Heart right ventricle (tissue), 16 donors: ENCODE results near the gene CNPY1. TPM values are rescaled to one million over a fixed set of nuclear protein-coding genes. Genes with fewer than 3 reads are reported as not detected.

Source experiments
- ATAC-seq, 8 donors: fragments of 200-7000 bp; cut with Tn5 transposase; one replicate each; pipeline ENCODE4 v1.9.1; 2020; ENCODE audit warnings: mild to moderate bottlenecking in 8 of 8, moderate library complexity in 8 of 8, moderate number of reproducible peaks in 1 of 8
- DNase-seq, 2 donors: peaks; one replicate each; pipeline ENCODE4 v3.0.0-alpha.2; 2020
- H3K27ac ChIP-seq, 10 donors: fragments of 200-600 bp; sonication (generic) in 2 of 10; one replicate each; pipeline versions ENCODE4 v1.5.0 to v1.8.0; 2020 to 2022; ENCODE audit warnings: mild to moderate bottlenecking in 3 of 10
- H3K27me3 ChIP-seq, 7 donors: fragments of 200-600 bp; one replicate each; pipeline ENCODE4 v1.8.0; 2021 to 2022; ENCODE audit warnings: mild to moderate bottlenecking in 2 of 7
- H3K36me3 ChIP-seq, 9 donors: fragments of 200-600 bp; sonication (generic) in 1 of 9; one replicate each; pipeline versions ENCODE4 v1.5.0 to v1.8.0; 2020 to 2022; ENCODE audit warnings: mild to moderate bottlenecking in 2 of 9
- H3K4me1 ChIP-seq, 9 donors: fragments of 200-600 bp; sonication (generic) in 1 of 9; one replicate each; pipeline versions ENCODE4 v1.5.0 to v1.8.0; 2020 to 2022; ENCODE audit warnings: mild to moderate bottlenecking in 4 of 9
- H3K4me3 ChIP-seq, 10 donors: fragments of 200-600 bp; sonication (generic) in 2 of 10; one replicate each; pipeline versions ENCODE4 v1.5.0 to v1.8.0; 2020 to 2022; ENCODE audit warnings: mild to moderate bottlenecking in 7 of 10, moderate library complexity in 2 of 10
- H3K9me3 ChIP-seq, 11 donors: fragments of 200-600 bp in 10 of 11; sonication (generic) in 2 of 11; one replicate each; pipeline versions ENCODE4 v1.5.0 to v1.8.0; 2013 to 2022; ENCODE audit warnings: mild to moderate bottlenecking in 2 of 11, control low read depth in 1 of 11, moderate library complexity in 1 of 11
- WGBS, 2 donors: extraction: QIAGEN DNeasy Blood & Tissue Kit; methylation state at CpG; one replicate each; pipeline ENCODE4 v1.1.7; 2013; ENCODE audit warnings: inconsistent platforms in 1 of 2; 5-methylcytosine and 5-hydroxymethylcytosine counted together
- intact Hi-C, 10 donors: fragments of 100-400 bp; cut with DNase I; formaldehyde crosslinking; loops; one replicate each; pipeline versions ENCODE4 v1.11.1 to v1.14.2; 2022
- polyA plus RNA-seq, 2 donors: library from polyadenylated mRNA; stranded (reverse); fragments of 200-250 nt; gene quantifications; one replicate each; pipeline ENCODE4 v1.2.3, GENCODE V29; 2013
- total RNA-seq, 10 donors: library from RNA; stranded (reverse); fragmentation: NEBNext Ultra II Directional in 3 of 10; extraction: Animal tissue kit (Norgen Biotek cat#: 25700) in 3 of 10; gene quantifications; one replicate each; pipeline versions ENCODE4 v1.2.1 to v1.2.4, GENCODE V29; 2021 to 2023
- TF ChIP-seq, protein P1 (sequence below), 9 donors: fragments of 200-600 bp; sonication (generic) in 2 of 9; IDR thresholded peaks; one replicate each; pipeline versions ENCODE4 v1.5.0 to v1.8.0; 2021 to 2022; ENCODE audit warnings: antibody characterized with exemption in 9 of 9, mild to moderate bottlenecking in 5 of 9, moderate library complexity in 1 of 9
- donor health status: Arrhythmogenic right ventricular cardiomyopathy.
- donor health status: ischemic (EF 13 %, LVEDD 7.1; RV severe dilation, severe dysfunction).
- donor health status: healthy with polysubstance abuse.
- donor health status: DM: no; HTN: yes; CAD: no.
- donor health status: DM: no; HTN: no; CAD: no.
- donor health status: ischemic (EF 25% LVEDD 6.9; RV normal size, moderate dysfunction).
- donor health status: ischemic (EF 25% LVEDD 5.7; RV mildly dilated, moderate dysfunction).
- donor health status: healthy.
- donor health status: DM: yes; HTN: yes; CAD: no.
- donor health status: Ischemic cardiomyopathy.
- donor health status: ischemic (EF 35%, LVEDD 5.7; RV mildly dilated, moderate dysfunction).
- donor health status: nonischemic (EF 11% LVEDD 7.7; RV severe dilation, severe dysfunction).
- donor health status: DM: yes; HTN: yes; CAD: no.
- donor health status: PGD.
- donor health status: ischemic (EF 29% LVEDD 5.4; RV normal size, mild dysfunction).
- donor health status: nonischemic (EF 23%, LVEDD 6.1; RV moderate dilation, normal function).

CNPY1 gene
- total and polyA plus RNA-seq, 12 donors: not detected

DNA sequence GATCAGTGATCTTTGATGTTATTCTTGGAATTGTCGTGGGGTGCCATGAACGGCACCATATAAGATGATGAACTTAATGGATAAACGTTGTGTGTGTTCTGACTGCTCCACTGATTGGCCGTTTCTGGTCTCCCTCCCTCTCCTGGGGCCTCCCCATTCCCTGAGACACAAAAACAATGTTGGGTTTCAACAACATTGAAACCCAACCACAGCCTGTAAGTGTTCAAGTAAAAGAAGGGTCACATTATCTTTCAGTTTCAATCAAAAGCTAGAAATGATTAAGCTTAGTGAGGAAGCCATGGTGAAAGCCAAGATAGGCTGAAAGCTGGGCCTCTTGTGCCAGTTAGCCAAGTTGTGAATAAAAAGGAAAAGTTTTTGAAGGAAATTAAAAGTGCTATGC lies 68.9 kb downstream of the CNPY1 start:
- Histone ChIP-seq H3K36me3 (no peaks in the 10 kb centered on the region), H3K4me3 (no peak overlapping the region), H3K4me1 (peaks cover 0 to 6% (median 0%) of the 10 kb centered on the region in 9 donors), H3K27ac (no peak overlapping the region), H3K27me3 (peaks cover 0 to 97% (median 91%) of the 10 kb centered on the region in 7 donors), H3K9me3 (peaks cover 0 to 7% (median 0%) of the 10 kb centered on the region in 11 donors)
- intact Hi-C loops: no loop called here
- DNase-seq (no peak), ATAC-seq (no peak)
- TF ChIP-seq, protein P1, sequence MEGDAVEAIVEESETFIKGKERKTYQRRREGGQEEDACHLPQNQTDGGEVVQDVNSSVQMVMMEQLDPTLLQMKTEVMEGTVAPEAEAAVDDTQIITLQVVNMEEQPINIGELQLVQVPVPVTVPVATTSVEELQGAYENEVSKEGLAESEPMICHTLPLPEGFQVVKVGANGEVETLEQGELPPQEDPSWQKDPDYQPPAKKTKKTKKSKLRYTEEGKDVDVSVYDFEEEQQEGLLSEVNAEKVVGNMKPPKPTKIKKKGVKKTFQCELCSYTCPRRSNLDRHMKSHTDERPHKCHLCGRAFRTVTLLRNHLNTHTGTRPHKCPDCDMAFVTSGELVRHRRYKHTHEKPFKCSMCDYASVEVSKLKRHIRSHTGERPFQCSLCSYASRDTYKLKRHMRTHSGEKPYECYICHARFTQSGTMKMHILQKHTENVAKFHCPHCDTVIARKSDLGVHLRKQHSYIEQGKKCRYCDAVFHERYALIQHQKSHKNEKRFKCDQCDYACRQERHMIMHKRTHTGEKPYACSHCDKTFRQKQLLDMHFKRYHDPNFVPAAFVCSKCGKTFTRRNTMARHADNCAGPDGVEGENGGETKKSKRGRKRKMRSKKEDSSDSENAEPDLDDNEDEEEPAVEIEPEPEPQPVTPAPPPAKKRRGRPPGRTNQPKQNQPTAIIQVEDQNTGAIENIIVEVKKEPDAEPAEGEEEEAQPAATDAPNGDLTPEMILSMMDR (IDR thresholded peaks at IDR 0.05): no peak
- 76 to 77% methylated on average over 4 of the region's 4 CpGs for WGBS, 2 donors

DNA sequence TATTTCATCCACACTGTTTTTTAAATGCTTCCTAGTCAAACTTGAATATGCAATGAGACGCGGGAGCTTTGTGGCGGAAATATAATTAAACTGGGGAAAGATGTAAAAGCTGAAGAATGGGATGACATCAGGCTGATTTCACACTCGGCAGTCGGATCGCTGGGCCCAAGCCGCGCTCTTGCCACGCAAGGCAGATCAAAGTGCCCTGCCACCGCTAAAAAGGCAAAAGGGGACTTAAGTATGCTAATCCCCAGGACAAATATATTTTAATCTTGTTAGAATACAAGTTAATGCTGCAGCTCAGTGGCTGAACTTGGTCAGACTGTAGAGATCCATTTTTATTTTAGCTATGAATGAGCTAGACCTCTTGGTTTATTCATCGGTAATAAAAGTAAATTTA lies 74.6 kb downstream of the CNPY1 start:
- intact Hi-C loops: no loop called here
- Histone ChIP-seq H3K4me1 (peaks cover 5 to 27% (median 18%) of the 10 kb centered on the region in 9 donors), H3K9me3 (peaks cover 0 to 7% (median 0%) of the 10 kb centered on the region in 11 donors), H3K4me3 (no peak overlapping the region), H3K27ac (no peak overlapping the region), H3K27me3 (peaks cover 37 to 99% (median 99%) of the 10 kb centered on the region in 7 donors), H3K36me3 (no peaks in the 10 kb centered on the region)
- 10 to 19% methylated on average over 11 of the region's 11 CpGs for WGBS, 2 donors
- TF ChIP-seq, protein P1 (IDR thresholded peaks at IDR 0.05): no peak
- DNase-seq (no peak), ATAC-seq (no peak)

DNA sequence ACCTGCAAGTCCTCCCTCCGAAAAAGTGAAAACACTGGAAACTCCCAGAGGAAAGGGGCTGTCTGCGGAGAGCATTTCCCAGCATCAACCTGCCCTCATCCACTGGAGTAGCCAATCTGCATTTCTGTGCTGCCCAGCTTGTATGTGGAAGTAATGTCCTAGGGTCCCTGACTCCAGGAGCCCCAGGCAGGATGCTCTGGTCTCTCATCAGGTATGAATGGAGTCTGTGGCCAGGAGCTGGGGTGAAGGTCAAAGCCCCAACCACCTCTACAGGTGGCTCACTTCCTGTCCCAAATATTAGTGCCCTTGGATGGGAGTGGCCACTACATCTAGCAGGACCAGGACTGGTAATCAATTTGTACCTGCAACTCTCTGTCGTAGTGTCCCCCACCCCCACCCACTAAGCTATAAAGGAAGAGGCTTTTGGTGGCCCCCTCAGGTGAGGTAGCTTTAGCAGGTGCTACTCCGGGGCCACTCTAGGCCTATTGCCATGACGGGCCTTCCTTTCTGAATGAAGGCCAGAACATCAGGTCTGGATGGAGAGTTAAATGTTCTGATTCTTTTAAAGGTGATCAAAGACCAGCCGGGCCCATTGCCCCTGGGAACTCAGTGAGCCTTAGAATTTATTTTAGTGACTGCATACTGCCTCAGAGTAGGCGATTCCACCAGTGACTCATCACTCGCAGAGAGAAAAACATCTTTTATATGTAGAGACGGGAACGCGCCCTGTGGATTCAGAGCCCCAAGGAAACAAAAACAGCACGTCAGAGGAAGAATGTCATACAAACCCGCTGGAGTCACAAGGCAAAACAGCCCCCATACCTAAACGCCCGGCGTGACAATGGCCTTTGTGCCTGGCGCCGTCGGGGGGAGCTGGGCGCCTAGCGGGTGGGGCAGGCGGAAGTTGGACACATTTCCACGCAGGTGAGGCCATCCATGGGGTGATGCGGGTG lies 75.4 kb downstream of the CNPY1 start:
- Histone ChIP-seq H3K27me3 (peaks cover 44 to 99% (median 99%) of the 10 kb centered on the region in 7 donors), H3K4me1 (peaks cover 6 to 34% (median 26%) of the 10 kb centered on the region in 9 donors), H3K27ac (no peak overlapping the region), H3K4me3 (no peak overlapping the region), H3K36me3 (no peaks in the 10 kb centered on the region), H3K9me3 (peaks cover 0 to 6% (median 0%) of the 10 kb centered on the region in 11 donors)
- ATAC-seq (no peak), DNase-seq (no peak)
- intact Hi-C loops: no loop called here
- TF ChIP-seq, protein P1 (IDR thresholded peaks at IDR 0.05): no peak
- 5 to 6% methylated on average over 24 of the region's 24 CpGs for WGBS, 2 donors

DNA sequence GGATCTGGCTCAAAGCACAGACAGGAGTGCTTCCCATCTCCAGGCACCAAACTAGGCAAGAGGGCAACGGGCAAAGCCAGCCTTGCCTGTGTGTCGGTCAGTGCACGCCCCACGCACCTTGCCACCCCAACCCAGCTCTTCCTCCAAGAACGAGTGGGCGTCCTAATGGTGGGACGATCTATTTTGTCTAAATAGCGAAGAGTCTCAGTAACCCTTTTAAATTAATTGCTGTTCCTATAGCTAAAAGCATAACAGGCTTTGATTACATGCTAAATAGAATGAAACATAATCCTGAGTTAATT lies 76.2 kb downstream of the CNPY1 start:
- Histone ChIP-seq H3K9me3 (no peaks in the 10 kb centered on the region), H3K27me3 (peaks cover 51 to 100% (median 99%) of the 10 kb centered on the region in 7 donors), H3K36me3 (no peaks in the 10 kb centered on the region), H3K27ac (no peak overlapping the region), H3K4me3 (no peak overlapping the region), H3K4me1 (peaks cover 6 to 36% (median 27%) of the 10 kb centered on the region in 9 donors)
- intact Hi-C loops: no loop called here
- WGBS, 2 donors: 14 to 25% methylated on average over 8 of the region's 8 CpGs
- DNase-seq (no peak), ATAC-seq (no peak)
- TF ChIP-seq, protein P1 (IDR thresholded peaks at IDR 0.05): no peak
